DMS 273 (cell line): ENCODE measurements around the gene KAT2A.

Source experiments
- DNase-seq: peaks from one replicate; lab custom pipeline; 2025; ENCODE audit not compliant: unreplicated experiment; lab: John Stamatoyannopoulos, UW

Gene KAT2A

GRCh38 chr17:42135664-42136653 lies 14.8 kb upstream of the KAT2A start:
- DNase-seq: no peak

GRCh38 chr17:42135151-42135550 lies 14.0 kb upstream of the KAT2A start:
- DNase-seq: no peak

GRCh38 chr17:42133461-42134041 lies 12.4 kb upstream of the KAT2A start:
- DNase-seq: peak; percentile 74

- DNase-seq: no peak
Measured at GRCh38 chr17:42132941-42133340, 11.8 kb upstream of the KAT2A start.

GRCh38 chr17:42131981-42132432 lies 10.8 kb upstream of the KAT2A start:
- DNase-seq: no peak

- no peak for DNase-seq
Measured at GRCh38 chr17:42131232-42131631, 10.1 kb upstream of the KAT2A start.

- no peak for DNase-seq
Measured at GRCh38 chr17:42130310-42130936, 9.3 kb upstream of the KAT2A start.

GRCh38 chr17:42129109-42129837 lies 8.1 kb upstream of the KAT2A start:
- no peak for DNase-seq

- no peak for DNase-seq
Measured at GRCh38 chr17:42127414-42127813, 6.2 kb upstream of the KAT2A start.

- DNase-seq: no peak
Measured at GRCh38 chr17:42126836-42127235, 5.7 kb upstream of the KAT2A start.

- no peak for DNase-seq
Measured at GRCh38 chr17:42125565-42125964, 4.4 kb upstream of the KAT2A start.

GRCh38 chr17:42124256-42124655 lies 3.1 kb upstream of the KAT2A start:
- no peak for DNase-seq

GRCh38 chr17:42122371-42123303 lies 1.5 kb upstream of the KAT2A start, which contains the start of gene HSPB9:
Gene HSPB9 (plus strand): TSS chr17:42122804. CDS start chr17:42122851, 47 bp downstream.
- DNase-seq: no peak

GRCh38 chr17:42120161-42120769 lies 902 bp downstream of the KAT2A start:
- no peak for DNase-seq

GRCh38 chr17:42119301-42119700 lies 1.9 kb downstream of the KAT2A start:
- DNase-seq: no peak

GRCh38 chr17:42118545-42118944 lies 2.6 kb downstream of the KAT2A start:
- peak; percentile 71 for DNase-seq

- DNase-seq: no peak
Measured at GRCh38 chr17:42118126-42118510, 3.0 kb downstream of the KAT2A start.

- peak; percentile 40 for DNase-seq
Measured at GRCh38 chr17:42117397-42118125, 3.6 kb downstream of the KAT2A start.
